ENCODE measurements around the gene IDH3G. TPM values are rescaled to one million over a fixed set of nuclear protein-coding genes. Genes with fewer than 3 reads are reported as not detected.
A peak's percentile ranks its signal among the peaks of the same experiment; 100 is the strongest.

IDH3G gene
- total and polyA plus RNA-seq, 3 donors from 2014 or later = 52.4 to 83.1 (median 74.9) TPM

GRCh38 chrX:153800177-153800722 is 6.1 kb upstream of the IDH3G start:
- Histone ChIP-seq H3K27me3 (no peaks in the 10 kb centered on the region), H3K4me3 (no peak overlapping the region), H3K27ac (no peak overlapping the region), H3K4me1 (no peaks in the 10 kb centered on the region), H3K36me3 (ENCODE audit: low read depth, missing control alignments) (no peaks in the 10 kb centered on the region), H3K9me3 (no peaks in the 10 kb centered on the region)
- no peak for TF ChIP-seq POLR2A (IDR thresholded peaks at IDR 0.05)
- TF ChIP-seq, protein P1, sequence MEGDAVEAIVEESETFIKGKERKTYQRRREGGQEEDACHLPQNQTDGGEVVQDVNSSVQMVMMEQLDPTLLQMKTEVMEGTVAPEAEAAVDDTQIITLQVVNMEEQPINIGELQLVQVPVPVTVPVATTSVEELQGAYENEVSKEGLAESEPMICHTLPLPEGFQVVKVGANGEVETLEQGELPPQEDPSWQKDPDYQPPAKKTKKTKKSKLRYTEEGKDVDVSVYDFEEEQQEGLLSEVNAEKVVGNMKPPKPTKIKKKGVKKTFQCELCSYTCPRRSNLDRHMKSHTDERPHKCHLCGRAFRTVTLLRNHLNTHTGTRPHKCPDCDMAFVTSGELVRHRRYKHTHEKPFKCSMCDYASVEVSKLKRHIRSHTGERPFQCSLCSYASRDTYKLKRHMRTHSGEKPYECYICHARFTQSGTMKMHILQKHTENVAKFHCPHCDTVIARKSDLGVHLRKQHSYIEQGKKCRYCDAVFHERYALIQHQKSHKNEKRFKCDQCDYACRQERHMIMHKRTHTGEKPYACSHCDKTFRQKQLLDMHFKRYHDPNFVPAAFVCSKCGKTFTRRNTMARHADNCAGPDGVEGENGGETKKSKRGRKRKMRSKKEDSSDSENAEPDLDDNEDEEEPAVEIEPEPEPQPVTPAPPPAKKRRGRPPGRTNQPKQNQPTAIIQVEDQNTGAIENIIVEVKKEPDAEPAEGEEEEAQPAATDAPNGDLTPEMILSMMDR (IDR thresholded peaks at IDR 0.05) = no peak
- intact Hi-C loops (cut with DNase I; ENCODE audit: low total_unique reads) = no loop called here
- 88 to 94% methylated on average over 3 to 10 of the region's 16 CpGs for WGBS, 2 donors
- no peak for DNase-seq

DNA sequence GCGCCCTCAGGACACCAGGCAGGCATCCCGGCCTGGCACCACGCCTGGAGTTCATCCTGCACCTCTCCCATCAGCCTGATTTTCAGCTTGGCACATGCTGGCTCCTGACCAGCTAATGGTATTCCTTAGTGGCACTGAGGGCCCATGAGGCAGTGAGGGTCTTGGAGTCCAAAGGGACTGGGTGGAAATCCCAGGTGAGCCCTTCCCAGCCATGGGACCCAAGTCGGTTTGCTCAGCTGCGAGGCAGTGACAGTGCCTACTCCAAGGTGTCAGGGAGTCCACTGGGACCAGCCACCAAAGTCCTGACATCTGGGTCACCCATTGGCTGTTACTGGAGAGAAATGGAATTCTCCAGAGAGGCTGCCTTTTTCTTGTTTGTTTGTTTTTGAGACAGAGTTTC is 5.2 kb upstream of the IDH3G start:
- Histone ChIP-seq H3K4me1 (no peaks in the 10 kb centered on the region), H3K4me3 (no peak overlapping the region), H3K27me3 (no peaks in the 10 kb centered on the region), H3K27ac (no peak overlapping the region), H3K36me3 (ENCODE audit: low read depth, missing control alignments) (no peaks in the 10 kb centered on the region), H3K9me3 (no peaks in the 10 kb centered on the region)
- no peak for DNase-seq
- intact Hi-C loops (cut with DNase I; ENCODE audit: low total_unique reads) = loop anchor here (10.0 kb wide), 1 partner anchor 75 kb away; the partner anchor contains the start of genes ABCD1 and BCAP31
- TF ChIP-seq, protein P1 (IDR thresholded peaks at IDR 0.05) = no peak
- TF ChIP-seq POLR2A (IDR thresholded peaks at IDR 0.05) = no peak
- 89% methylated on average over 5 of the region's 5 CpGs; no CpG with 5 or more reads in 1 of the 2 donors for WGBS, 2 donors

- H3K27ac ChIP-seq = no peak overlapping the region
- H3K4me3 ChIP-seq = no peak overlapping the region
- no peak for TF ChIP-seq POLR2A (IDR thresholded peaks at IDR 0.05)
- TF ChIP-seq, protein P1 (IDR thresholded peaks at IDR 0.05) = no peak
- H3K36me3 ChIP-seq (ENCODE audit: low read depth, missing control alignments) = no peaks in the 10 kb centered on the region
- intact Hi-C loops (cut with DNase I; ENCODE audit: low total_unique reads) = loop anchor here (10.0 kb wide), 1 partner anchor 73 kb away; the partner anchor contains the start of genes ABCD1 and BCAP31
- H3K9me3 ChIP-seq = no peaks in the 10 kb centered on the region
- DNase-seq = no peak
- no peaks in the 10 kb centered on the region for H3K4me1 ChIP-seq
- 89 to 97% methylated on average over 5 to 13 of the region's 15 CpGs for WGBS, 2 donors
- no peaks in the 10 kb centered on the region for H3K27me3 ChIP-seq
Measured at GRCh38 chrX:153797415-153798015, 3.3 kb upstream of the IDH3G start.

GRCh38 chrX:153794897-153795816 is 982 bp upstream of the IDH3G start:
- Histone ChIP-seq H3K27me3 (no peaks in the 10 kb centered on the region), H3K4me1 (no peaks in the 10 kb centered on the region), H3K4me3 (peak overlapping the region; percentile 60 to 70), H3K27ac (peak overlapping the region; percentile 87 to 88), H3K36me3 (ENCODE audit: low read depth, missing control alignments) (no peaks in the 10 kb centered on the region), H3K9me3 (no peaks in the 10 kb centered on the region)
- TF ChIP-seq, protein P1 (IDR thresholded peaks at IDR 0.05) = no peak
- TF ChIP-seq POLR2A (IDR thresholded peaks at IDR 0.05) = no peak
- intact Hi-C loops (cut with DNase I; ENCODE audit: low total_unique reads) = loop anchor here (10.0 kb wide), 1 partner anchor 70 kb away; the partner anchor contains the start of genes ABCD1 and BCAP31
- WGBS, 2 donors = 4% methylated on average over 39 of the region's 47 CpGs; no CpG with 5 or more reads in 1 of the 2 donors
- no peak for DNase-seq

Measured in testis (tissue), 3 donors.